ENCODE results near the gene EIF2AK2. TPM values are rescaled to one million over a fixed set of nuclear protein-coding genes. Genes with fewer than 3 reads are reported as not detected.

EIF2AK2 gene
- polyA plus RNA-seq, 4 donors: 4.3 to 27.7 (median 8.3) TPM

DNA sequence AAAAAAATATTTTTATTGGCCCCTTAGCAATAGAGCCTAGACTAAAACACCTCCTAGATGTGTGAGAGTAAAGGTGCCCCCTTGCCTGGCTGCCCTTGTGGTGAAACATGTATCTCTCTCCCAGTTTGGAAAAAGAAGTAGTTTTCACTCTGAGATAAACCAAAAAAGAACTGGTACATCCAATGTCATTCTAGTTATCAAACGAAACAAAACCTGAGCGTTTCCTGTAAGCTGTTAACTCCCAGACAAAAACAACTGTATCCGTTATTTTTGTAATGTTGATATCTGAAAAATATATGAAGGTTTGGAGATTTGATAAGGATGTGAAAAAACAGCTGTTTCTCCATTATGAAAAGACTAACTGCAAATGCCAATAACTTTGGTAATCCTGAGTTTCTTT, 96.9 kb downstream of the EIF2AK2 start:
- DNase-seq (no peak), FAIRE-seq (no peak)
- Histone ChIP-seq H3K4me3 (ENCODE audit: low read depth in 1 of 3, low read length in 3 of 3) (no peak overlapping the region), H3K36me3 (ENCODE audit: control insufficient read depth in 3 of 3, insufficient read depth in 2 of 3, low read depth in 1 of 3, low read length in 3 of 3) (peaks cover 3 to 21% (median 20%) of the 10 kb centered on the region in 3 donors), H3K27ac (ENCODE audit: low read depth in 1 of 3, low read length in 2 of 3) (no peak overlapping the region), H3K27me3 (ENCODE audit: control insufficient read depth in 3 of 3, insufficient read depth in 3 of 3, low read length in 3 of 3) (no peaks in the 10 kb centered on the region), H3K9me3 (ENCODE audit: control insufficient read depth in 2 of 2, insufficient read depth in 1 of 2, low read depth in 1 of 2, low read length in 1 of 2) (no peaks in the 10 kb centered on the region), H3K4me1 (ENCODE audit: control insufficient read depth in 3 of 3, insufficient read depth in 2 of 3, low read depth in 1 of 3, low read length in 2 of 3) (no peaks in the 10 kb centered on the region)
- 93 to 98% (median 96%) methylated on average over 3 of the region's 3 CpGs for WGBS, 3 donors

DNA sequence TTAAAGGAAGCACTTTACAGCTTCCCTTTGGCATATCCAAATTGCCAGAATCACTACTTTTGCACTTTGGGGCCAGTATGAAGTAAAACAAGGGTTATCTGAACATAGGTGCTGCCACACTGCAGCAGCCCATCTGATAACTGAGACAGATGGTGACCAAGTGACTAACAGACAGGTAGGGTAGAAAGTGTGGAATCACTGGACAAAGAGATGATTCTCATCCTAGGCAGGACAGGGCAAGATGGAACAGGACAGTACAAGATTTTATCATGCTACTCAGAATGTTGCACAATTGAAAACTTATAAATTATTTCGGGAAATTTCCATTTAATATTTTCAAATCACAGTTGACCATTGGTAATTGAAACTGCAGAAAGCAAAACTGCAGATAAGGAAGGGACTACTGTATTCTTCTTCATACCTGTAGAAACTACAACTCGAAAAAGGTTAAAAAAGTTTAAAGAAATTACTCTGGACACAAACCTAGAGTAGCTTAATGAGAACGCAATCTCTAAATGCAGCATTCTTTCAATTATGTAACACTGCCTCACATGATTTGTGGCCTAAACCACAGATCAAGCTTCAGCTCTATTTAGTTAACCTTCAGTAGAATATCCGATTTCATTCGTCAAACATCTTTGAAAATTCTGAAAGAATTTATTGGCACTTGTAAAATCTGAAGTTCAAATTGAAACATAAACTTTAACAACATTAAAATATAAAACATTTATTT, 104.0 kb downstream of the EIF2AK2 start:
- H3K4me1 ChIP-seq (ENCODE audit: control insufficient read depth in 3 of 3, insufficient read depth in 2 of 3, low read depth in 1 of 3, low read length in 2 of 3): no peaks in the 10 kb centered on the region
- FAIRE-seq: no peak
- no peak for DNase-seq
- H3K27ac ChIP-seq (ENCODE audit: low read depth in 1 of 3, low read length in 2 of 3): no peak overlapping the region
- WGBS, 3 donors: 94 to 95% (median 95%) methylated on average over 5 of the region's 5 CpGs
- H3K9me3 ChIP-seq (ENCODE audit: control insufficient read depth in 2 of 2, insufficient read depth in 1 of 2, low read depth in 1 of 2, low read length in 1 of 2): no peaks in the 10 kb centered on the region
- no peak overlapping the region for H3K4me3 ChIP-seq (ENCODE audit: low read depth in 1 of 3, low read length in 3 of 3)
- H3K27me3 ChIP-seq (ENCODE audit: control insufficient read depth in 3 of 3, insufficient read depth in 3 of 3, low read length in 3 of 3): no peaks in the 10 kb centered on the region
- H3K36me3 ChIP-seq (ENCODE audit: control insufficient read depth in 3 of 3, insufficient read depth in 2 of 3, low read depth in 1 of 3, low read length in 3 of 3): peaks cover 5 to 15% (median 10%) of the 10 kb centered on the region in 3 donors

Other genes starting within 250 kb of the EIF2AK2 start
- gene STRN, start 190.4 kb downstream of the EIF2AK2 start, polyA plus RNA-seq: 10 to 100 TPM in 1 of 4 donors, 1 to 10 TPM in 3; 4.9 to 16.6 (median 6.7) TPM
- 10 to 100 TPM in 2 of 4 donors, 1 to 10 TPM in 2; 6.2 to 18.3 (median 10.5) TPM for gene HEATR5B, start 72.6 kb downstream of the EIF2AK2 start, polyA plus RNA-seq
- gene GPATCH11, start 72.5 kb downstream of the EIF2AK2 start, polyA plus RNA-seq: 1 to 10 TPM; 3.1 to 6.0 (median 5.5) TPM
- not detected for gene SULT6B1, start 31.7 kb upstream of the EIF2AK2 start, polyA plus RNA-seq
- gene CEBPZOS, start 39.5 kb upstream of the EIF2AK2 start, polyA plus RNA-seq: 10 to 100 TPM; 25.9 to 54.6 (median 45.5) TPM
- 10 to 100 TPM; 46.9 to 55.4 (median 51.6) TPM for gene CEBPZ, start 74.6 kb upstream of the EIF2AK2 start, polyA plus RNA-seq
- 10 to 100 TPM in 3 of 4 donors, 1 to 10 TPM in 1; 9.0 to 15.7 (median 10.8) TPM for gene NDUFAF7, start 74.7 kb upstream of the EIF2AK2 start, polyA plus RNA-seq
- gene PRKD3, start 167.9 kb upstream of the EIF2AK2 start, polyA plus RNA-seq: 10 to 100 TPM in 1 of 4 donors, 1 to 10 TPM in 3; 4.3 to 15.5 (median 6.5) TPM
- gene QPCT, start 187.7 kb upstream of the EIF2AK2 start, polyA plus RNA-seq: 10 to 100 TPM in 1 of 4 donors, 1 to 10 TPM in 2, under 1 TPM in 1; 0.67 to 10.1 (median 2.3) TPM

Data from small intestine (tissue), 7 donors.